ENCODE results near the gene DBX2. TPM values are rescaled to one million over a fixed set of nuclear protein-coding genes. Genes with fewer than 3 reads are reported as not detected.

DBX2 gene
- total and polyA plus RNA-seq, 2 donors (not counting 1 experiment from before 2014, with no cell fraction given) = not detected

DNA sequence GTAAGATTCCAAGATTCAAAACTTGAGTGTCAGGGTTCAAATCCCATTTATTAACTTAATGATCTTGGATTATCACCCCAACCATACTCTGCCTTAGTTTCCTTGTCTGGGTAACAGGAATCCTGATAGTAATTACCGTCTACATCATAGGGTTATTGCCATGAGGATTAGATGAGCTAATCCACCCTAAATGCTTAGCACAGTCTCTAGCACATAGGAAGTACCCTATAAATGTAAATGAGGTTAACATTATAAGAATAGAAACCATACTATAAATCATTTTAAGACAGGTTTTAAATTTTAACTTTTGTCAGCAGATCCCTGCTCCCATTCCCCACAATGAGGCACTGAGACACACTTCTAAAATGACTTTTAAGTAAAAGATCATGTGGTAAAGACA, 36.5 kb downstream of the DBX2 start:
- Mint-ChIP-seq H3K27ac (no peak overlapping the region), H3K27me3 (peaks cover 3% of the 10 kb centered on the region), H3K4me1 (no peaks in the 10 kb centered on the region), H3K9me3 (ENCODE audit: insufficient read depth) (no peaks in the 10 kb centered on the region), H3K4me3 (no peak overlapping the region)
- no peak overlapping the region for H3K27ac ChIP-seq (ENCODE audit: low read length in 2 of 2)
- no peaks in the 10 kb centered on the region for H3K4me1 ChIP-seq (ENCODE audit: control insufficient read depth in 2 of 2, insufficient read depth in 2 of 2, low read length in 2 of 2)
- peaks cover 0 to 1% (median 0%) of the 10 kb centered on the region in 3 donors for H3K9me3 ChIP-seq (ENCODE audit: control extremely low read depth in 1 of 3, control insufficient read depth in 2 of 3, insufficient read depth in 1 of 3, low read length in 2 of 3)
- H4K20me1 ChIP-seq (ENCODE audit: control insufficient read depth, insufficient read depth, low read length, poor library complexity, severe bottlenecking) = no peaks in the 10 kb centered on the region
- TF ChIP-seq EZH2 (IDR thresholded peaks at IDR 0.05; ENCODE audit: borderline replicate concordance, insufficient read depth, low read depth, low read length, poor library complexity, severe bottlenecking) = no peak
- TF ChIP-seq, protein P1, sequence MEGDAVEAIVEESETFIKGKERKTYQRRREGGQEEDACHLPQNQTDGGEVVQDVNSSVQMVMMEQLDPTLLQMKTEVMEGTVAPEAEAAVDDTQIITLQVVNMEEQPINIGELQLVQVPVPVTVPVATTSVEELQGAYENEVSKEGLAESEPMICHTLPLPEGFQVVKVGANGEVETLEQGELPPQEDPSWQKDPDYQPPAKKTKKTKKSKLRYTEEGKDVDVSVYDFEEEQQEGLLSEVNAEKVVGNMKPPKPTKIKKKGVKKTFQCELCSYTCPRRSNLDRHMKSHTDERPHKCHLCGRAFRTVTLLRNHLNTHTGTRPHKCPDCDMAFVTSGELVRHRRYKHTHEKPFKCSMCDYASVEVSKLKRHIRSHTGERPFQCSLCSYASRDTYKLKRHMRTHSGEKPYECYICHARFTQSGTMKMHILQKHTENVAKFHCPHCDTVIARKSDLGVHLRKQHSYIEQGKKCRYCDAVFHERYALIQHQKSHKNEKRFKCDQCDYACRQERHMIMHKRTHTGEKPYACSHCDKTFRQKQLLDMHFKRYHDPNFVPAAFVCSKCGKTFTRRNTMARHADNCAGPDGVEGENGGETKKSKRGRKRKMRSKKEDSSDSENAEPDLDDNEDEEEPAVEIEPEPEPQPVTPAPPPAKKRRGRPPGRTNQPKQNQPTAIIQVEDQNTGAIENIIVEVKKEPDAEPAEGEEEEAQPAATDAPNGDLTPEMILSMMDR (IDR thresholded peaks at IDR 0.05) = no peak
- H3K27me3 ChIP-seq (replicated peaks in 1 of 4; ENCODE audit: control extremely low read depth in 1 of 4, control insufficient read depth in 3 of 4, insufficient read depth in 4 of 4, low read length in 3 of 4) = no peaks in the 10 kb centered on the region
- DNase-seq (no peak), ATAC-seq (ENCODE audit: low read depth) (no peak)
- POLR2A ChIA-PET = no interaction called here
- WGBS (ENCODE audit: insufficient coverage) = no CpG with 5 or more reads among the region's 1 CpG
- H3K9ac ChIP-seq (ENCODE audit: low read length) = no peak overlapping the region
- CTCF ChIA-PET = no interaction called here
- no peak overlapping the region for H3K4me2 ChIP-seq (replicated peaks; ENCODE audit: low read depth, low read length, poor library complexity, severe bottlenecking)
- no peak overlapping the region for H3K4me3 ChIP-seq (ENCODE audit: control extremely low read depth in 1 of 5, extremely low read depth in 1 of 5, insufficient read depth in 1 of 5, low read depth in 2 of 5, low read length in 4 of 5)
- intact Hi-C loops (cut with micrococcal nuclease) = no loop called here
- no peaks in the 10 kb centered on the region for H3K36me3 ChIP-seq (replicated peaks in 1 of 2; ENCODE audit: control extremely low read depth in 1 of 2, control insufficient read depth in 1 of 2, extremely low read depth in 1 of 2, insufficient read depth in 2 of 2, low read length in 1 of 2)
- H2AFZ ChIP-seq (ENCODE audit: insufficient read depth, low read depth, low read length, poor library complexity, severe bottlenecking) = no peak overlapping the region
- H3K79me2 ChIP-seq (ENCODE audit: control insufficient read depth, insufficient read depth, low read length) = no peaks in the 10 kb centered on the region

GRCh38 chr12:45012749-45013148, 38.1 kb downstream of the DBX2 start:
- Histone ChIP-seq H3K27me3 (replicated peaks in 1 of 4; ENCODE audit: control extremely low read depth in 1 of 4, control insufficient read depth in 3 of 4, insufficient read depth in 4 of 4, low read length in 3 of 4) (no peaks in the 10 kb centered on the region), H3K4me2 (replicated peaks; ENCODE audit: low read depth, low read length, poor library complexity, severe bottlenecking) (no peak overlapping the region), H3K9ac (ENCODE audit: low read length) (no peak overlapping the region), H2AFZ (ENCODE audit: insufficient read depth, low read depth, low read length, poor library complexity, severe bottlenecking) (no peak overlapping the region), H3K9me3 (ENCODE audit: control extremely low read depth in 1 of 3, control insufficient read depth in 2 of 3, insufficient read depth in 1 of 3, low read length in 2 of 3) (no peaks in the 10 kb centered on the region), H4K20me1 (ENCODE audit: control insufficient read depth, insufficient read depth, low read length, poor library complexity, severe bottlenecking) (no peaks in the 10 kb centered on the region), H3K36me3 (replicated peaks in 1 of 2; ENCODE audit: control extremely low read depth in 1 of 2, control insufficient read depth in 1 of 2, extremely low read depth in 1 of 2, insufficient read depth in 2 of 2, low read length in 1 of 2) (no peaks in the 10 kb centered on the region), H3K79me2 (ENCODE audit: control insufficient read depth, insufficient read depth, low read length) (no peaks in the 10 kb centered on the region), H3K27ac (ENCODE audit: low read length in 2 of 2) (no peak overlapping the region), H3K4me3 (ENCODE audit: control extremely low read depth in 1 of 5, extremely low read depth in 1 of 5, insufficient read depth in 1 of 5, low read depth in 2 of 5, low read length in 4 of 5) (no peak overlapping the region), H3K4me1 (ENCODE audit: control insufficient read depth in 2 of 2, insufficient read depth in 2 of 2, low read length in 2 of 2) (no peaks in the 10 kb centered on the region)
- no peaks in the 10 kb centered on the region for H3K9me3 Mint-ChIP-seq (ENCODE audit: insufficient read depth)
- no peak for TF ChIP-seq EZH2 (IDR thresholded peaks at IDR 0.05; ENCODE audit: borderline replicate concordance, insufficient read depth, low read depth, low read length, poor library complexity, severe bottlenecking)
- TF ChIP-seq, protein P1 (IDR thresholded peaks at IDR 0.05) = no peak
- H3K27ac Mint-ChIP-seq = no peak overlapping the region
- DNase-seq (no peak), ATAC-seq (ENCODE audit: low read depth) (no peak)
- H3K4me1 Mint-ChIP-seq = no peaks in the 10 kb centered on the region
- H3K4me3 Mint-ChIP-seq = no peak overlapping the region
- 96% methylated on average over 2 of the region's 3 CpGs for WGBS (ENCODE audit: insufficient coverage)
- peaks cover 6% of the 10 kb centered on the region for H3K27me3 Mint-ChIP-seq
- POLR2A ChIA-PET = no interaction called here
- intact Hi-C loops (cut with micrococcal nuclease) = no loop called here
- CTCF ChIA-PET = no interaction called here

Data from B cell (primary cell).